ENCODE results near the gene TMPRSS5.
"Not testable (repeated sequence)": the region's sequence is repeated elsewhere in the genome, so short reads cannot be mapped to it uniquely, and the experiment has no call there.

Gene TMPRSS5

GRCh38 chr11:113721462-113722066 is 15.5 kb upstream of the TMPRSS5 start:
- TF ChIP-seq CTCF (IDR thresholded peaks at IDR 0.05; ENCODE audit: low read depth, low read length): no peak
- in situ Hi-C loops (cut with HindIII; ENCODE audit: low sequenced_read_pairs): no loop called here
- H3K4me3 ChIP-seq (ENCODE audit: low read depth, low read length): no peak overlapping the region
- DNase-seq (ENCODE audit: low read depth, low spot score): no peak

DNA sequence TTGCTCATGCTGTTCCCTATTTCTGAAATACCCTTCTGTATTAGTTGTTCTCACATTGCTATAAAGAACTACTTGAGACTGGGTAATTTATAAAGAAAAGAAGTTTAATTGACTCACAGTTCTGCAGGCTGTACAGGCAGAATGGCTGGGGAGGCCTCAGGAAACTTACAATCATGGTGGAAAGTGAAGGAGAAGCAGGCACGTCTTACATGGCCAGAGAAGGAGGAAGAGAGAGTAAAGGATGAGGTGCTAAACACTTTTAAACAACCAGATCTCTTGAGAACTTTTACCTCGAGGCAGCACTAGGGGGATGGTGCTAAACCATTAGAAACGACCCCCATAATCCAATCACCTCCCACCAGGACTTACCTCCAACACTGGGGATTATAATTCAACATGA is 14.4 kb upstream of the TMPRSS5 start:
- H3K4me3 ChIP-seq (ENCODE audit: low read depth, low read length); DNase-seq (ENCODE audit: low read depth, low spot score); in situ Hi-C loops (cut with HindIII; ENCODE audit: low sequenced_read_pairs): not testable (repeated sequence)

GRCh38 chr11:113715882-113716625 is 9.9 kb upstream of the TMPRSS5 start:
- no peak overlapping the region for H3K4me3 ChIP-seq (ENCODE audit: low read depth, low read length)
- DNase-seq (ENCODE audit: low read depth, low spot score): no peak
- no peak for TF ChIP-seq CTCF (IDR thresholded peaks at IDR 0.05; ENCODE audit: low read depth, low read length)
- in situ Hi-C loops (cut with HindIII; ENCODE audit: low sequenced_read_pairs): no loop called here

- no peak overlapping the region for H3K4me3 ChIP-seq (ENCODE audit: low read depth, low read length)
- no peak for DNase-seq (ENCODE audit: low read depth, low spot score)
- in situ Hi-C loops (cut with HindIII; ENCODE audit: low sequenced_read_pairs): no loop called here
- no peak for TF ChIP-seq CTCF (IDR thresholded peaks at IDR 0.05; ENCODE audit: low read depth, low read length)
These were observed 9.2 kb upstream of the TMPRSS5 start for GRCh38 chr11:113715273-113715672.

GRCh38 chr11:113710989-113711388 is 4.9 kb upstream of the TMPRSS5 start:
- H3K4me3 ChIP-seq (ENCODE audit: low read depth, low read length): no peak overlapping the region
- no peak for TF ChIP-seq CTCF (IDR thresholded peaks at IDR 0.05; ENCODE audit: low read depth, low read length)
- in situ Hi-C loops (cut with HindIII; ENCODE audit: low sequenced_read_pairs): no loop called here
- no peak for DNase-seq (ENCODE audit: low read depth, low spot score)

DNA sequence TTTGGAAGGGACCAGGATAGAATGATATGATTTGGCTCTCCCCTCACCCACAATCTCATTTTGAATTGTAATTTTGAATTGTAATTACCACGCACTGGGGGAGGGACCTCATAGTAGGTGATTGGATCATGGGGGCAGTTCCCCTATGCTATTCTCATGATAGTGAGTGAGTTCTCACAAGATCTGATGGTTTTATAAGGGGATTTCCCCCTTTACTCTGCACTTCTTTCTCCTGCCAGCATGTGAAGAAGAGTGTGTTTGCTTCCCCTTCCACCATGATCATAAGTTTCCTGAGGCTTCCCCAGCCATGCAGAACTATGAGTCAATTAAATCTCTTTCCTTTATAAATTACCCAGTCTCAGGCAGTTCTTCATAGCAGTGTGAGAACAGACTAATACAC is 2.6 kb downstream of the TMPRSS5 start:
- DNase-seq (ENCODE audit: low read depth, low spot score); H3K4me3 ChIP-seq (ENCODE audit: low read depth, low read length); in situ Hi-C loops (cut with HindIII; ENCODE audit: low sequenced_read_pairs): not testable (repeated sequence)

GRCh38 chr11:113701491-113701890 is 4.6 kb downstream of the TMPRSS5 start:
- TF ChIP-seq CTCF (IDR thresholded peaks at IDR 0.05; ENCODE audit: low read depth, low read length): no peak
- H3K4me3 ChIP-seq (ENCODE audit: low read depth, low read length): no peak overlapping the region
- in situ Hi-C loops (cut with HindIII; ENCODE audit: low sequenced_read_pairs): no loop called here
- DNase-seq (ENCODE audit: low read depth, low spot score): no peak
